Ishikawa (cell line): Measurements from ENCODE around the gene G0S2.

ENCODE experiments used
- CEBPB ChIP-seq: IDR thresholded peaks from 2 replicates; pipeline ENCODE4 v1.6.1; 2012
- CREB1 ChIP-seq: IDR thresholded peaks from 2 replicates; pipeline ENCODE4 v1.6.1; 2012; ENCODE audit warnings: low read depth
- EGR1 ChIP-seq: IDR thresholded peaks from 2 replicates; pipeline ENCODE4 v1.6.1; 2012
- EP300 ChIP-seq: IDR thresholded peaks from 2 replicates; pipeline ENCODE4 v1.6.1; 2012; ENCODE audit warnings: borderline replicate concordance
- FOXM1 ChIP-seq: IDR thresholded peaks from 2 replicates; pipeline ENCODE4 v1.6.1; 2012; ENCODE audit warnings: low read depth, borderline replicate concordance
- NFIC ChIP-seq: IDR thresholded peaks from 2 replicates; pipeline ENCODE4 v1.6.1; 2012
- RAD21 ChIP-seq: IDR thresholded peaks from 2 replicates; pipeline ENCODE4 v1.6.1; 2012; ENCODE audit warnings: low read depth
- TAF1 ChIP-seq: IDR thresholded peaks from 2 replicates; pipeline ENCODE4 v1.6.1; 2012; ENCODE audit warnings: low read depth, mild to moderate bottlenecking
- TCF12 ChIP-seq: IDR thresholded peaks from 2 replicates; pipeline ENCODE4 v1.6.1; 2012; ENCODE audit warnings: low read depth
- TEAD4 ChIP-seq: IDR thresholded peaks from 2 replicates; pipeline ENCODE4 v1.6.1; 2012
- YY1 ChIP-seq: IDR thresholded peaks from 2 replicates; pipeline ENCODE4 v1.6.1; 2012; ENCODE audit warnings: low read depth
- ZBTB7A ChIP-seq: IDR thresholded peaks from 2 replicates; pipeline ENCODE4 v1.6.1; 2012; ENCODE audit warnings: low read depth
- TF ChIP-seq, protein P1 (sequence below): IDR thresholded peaks from 2 replicates; pipeline ENCODE4 v1.6.1; 2012; ENCODE audit warnings: low read depth, mild to moderate bottlenecking
- TF ChIP-seq, protein P2 (sequence below): IDR thresholded peaks from 2 replicates; pipeline ENCODE4 v1.6.1; 2012
- TF ChIP-seq, protein P3 (sequence below): IDR thresholded peaks from 2 replicates; pipeline ENCODE4 v1.6.1; 2012

G0S2 gene

DNA sequence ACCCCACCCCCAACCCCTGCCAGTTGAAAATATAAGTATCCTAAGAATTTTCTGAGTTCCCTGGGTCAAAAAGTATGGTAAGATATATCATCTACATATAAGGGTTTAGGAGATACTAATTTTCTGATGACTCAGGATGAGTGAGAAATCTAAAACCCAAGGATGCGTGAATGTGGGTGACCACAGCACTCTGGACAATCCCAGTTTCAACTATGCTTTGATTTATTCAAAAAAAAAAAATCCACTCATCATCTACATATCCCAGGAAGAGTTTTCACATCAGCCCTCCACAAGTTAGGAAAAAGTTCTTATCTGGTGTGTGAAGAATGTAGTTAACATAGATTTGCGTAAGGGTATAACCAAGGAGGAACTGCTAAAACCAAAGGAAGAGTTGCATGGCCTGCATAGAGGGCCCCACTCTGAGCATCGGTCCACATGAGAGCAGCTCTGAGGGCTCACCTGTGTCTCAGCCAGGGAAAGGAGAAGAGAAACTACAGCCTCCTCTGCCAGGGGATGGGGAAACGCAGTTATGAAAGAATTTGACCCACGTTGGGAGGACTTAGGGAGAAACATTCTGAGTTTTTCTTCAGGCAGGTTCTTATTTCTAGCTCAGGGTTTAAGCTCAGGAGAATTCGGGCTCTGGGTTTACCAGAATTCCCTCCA lies 41.7 kb upstream of the G0S2 start:
- no peak for TF ChIP-seq ZBTB7A
- TF ChIP-seq TAF1, result no peak
- TF ChIP-seq, protein P1, sequence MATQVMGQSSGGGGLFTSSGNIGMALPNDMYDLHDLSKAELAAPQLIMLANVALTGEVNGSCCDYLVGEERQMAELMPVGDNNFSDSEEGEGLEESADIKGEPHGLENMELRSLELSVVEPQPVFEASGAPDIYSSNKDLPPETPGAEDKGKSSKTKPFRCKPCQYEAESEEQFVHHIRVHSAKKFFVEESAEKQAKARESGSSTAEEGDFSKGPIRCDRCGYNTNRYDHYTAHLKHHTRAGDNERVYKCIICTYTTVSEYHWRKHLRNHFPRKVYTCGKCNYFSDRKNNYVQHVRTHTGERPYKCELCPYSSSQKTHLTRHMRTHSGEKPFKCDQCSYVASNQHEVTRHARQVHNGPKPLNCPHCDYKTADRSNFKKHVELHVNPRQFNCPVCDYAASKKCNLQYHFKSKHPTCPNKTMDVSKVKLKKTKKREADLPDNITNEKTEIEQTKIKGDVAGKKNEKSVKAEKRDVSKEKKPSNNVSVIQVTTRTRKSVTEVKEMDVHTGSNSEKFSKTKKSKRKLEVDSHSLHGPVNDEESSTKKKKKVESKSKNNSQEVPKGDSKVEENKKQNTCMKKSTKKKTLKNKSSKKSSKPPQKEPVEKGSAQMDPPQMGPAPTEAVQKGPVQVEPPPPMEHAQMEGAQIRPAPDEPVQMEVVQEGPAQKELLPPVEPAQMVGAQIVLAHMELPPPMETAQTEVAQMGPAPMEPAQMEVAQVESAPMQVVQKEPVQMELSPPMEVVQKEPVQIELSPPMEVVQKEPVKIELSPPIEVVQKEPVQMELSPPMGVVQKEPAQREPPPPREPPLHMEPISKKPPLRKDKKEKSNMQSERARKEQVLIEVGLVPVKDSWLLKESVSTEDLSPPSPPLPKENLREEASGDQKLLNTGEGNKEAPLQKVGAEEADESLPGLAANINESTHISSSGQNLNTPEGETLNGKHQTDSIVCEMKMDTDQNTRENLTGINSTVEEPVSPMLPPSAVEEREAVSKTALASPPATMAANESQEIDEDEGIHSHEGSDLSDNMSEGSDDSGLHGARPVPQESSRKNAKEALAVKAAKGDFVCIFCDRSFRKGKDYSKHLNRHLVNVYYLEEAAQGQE, result no peak
- no peak for TF ChIP-seq TEAD4
- no peak for TF ChIP-seq FOXM1
- no peak for TF ChIP-seq TCF12
- TF ChIP-seq EP300, result no peak
- TF ChIP-seq NFIC, result no peak
- no peak for TF ChIP-seq CREB1
- TF ChIP-seq EGR1, result no peak
- TF ChIP-seq, protein P2, sequence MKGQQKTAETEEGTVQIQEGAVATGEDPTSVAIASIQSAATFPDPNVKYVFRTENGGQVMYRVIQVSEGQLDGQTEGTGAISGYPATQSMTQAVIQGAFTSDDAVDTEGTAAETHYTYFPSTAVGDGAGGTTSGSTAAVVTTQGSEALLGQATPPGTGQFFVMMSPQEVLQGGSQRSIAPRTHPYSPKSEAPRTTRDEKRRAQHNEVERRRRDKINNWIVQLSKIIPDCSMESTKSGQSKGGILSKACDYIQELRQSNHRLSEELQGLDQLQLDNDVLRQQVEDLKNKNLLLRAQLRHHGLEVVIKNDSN, result no peak
- TF ChIP-seq, protein P3, sequence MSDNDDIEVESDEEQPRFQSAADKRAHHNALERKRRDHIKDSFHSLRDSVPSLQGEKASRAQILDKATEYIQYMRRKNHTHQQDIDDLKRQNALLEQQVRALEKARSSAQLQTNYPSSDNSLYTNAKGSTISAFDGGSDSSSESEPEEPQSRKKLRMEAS, result no peak
- TF ChIP-seq CEBPB, result no peak
- TF ChIP-seq RAD21, result no peak
- TF ChIP-seq YY1, result no peak

DNA sequence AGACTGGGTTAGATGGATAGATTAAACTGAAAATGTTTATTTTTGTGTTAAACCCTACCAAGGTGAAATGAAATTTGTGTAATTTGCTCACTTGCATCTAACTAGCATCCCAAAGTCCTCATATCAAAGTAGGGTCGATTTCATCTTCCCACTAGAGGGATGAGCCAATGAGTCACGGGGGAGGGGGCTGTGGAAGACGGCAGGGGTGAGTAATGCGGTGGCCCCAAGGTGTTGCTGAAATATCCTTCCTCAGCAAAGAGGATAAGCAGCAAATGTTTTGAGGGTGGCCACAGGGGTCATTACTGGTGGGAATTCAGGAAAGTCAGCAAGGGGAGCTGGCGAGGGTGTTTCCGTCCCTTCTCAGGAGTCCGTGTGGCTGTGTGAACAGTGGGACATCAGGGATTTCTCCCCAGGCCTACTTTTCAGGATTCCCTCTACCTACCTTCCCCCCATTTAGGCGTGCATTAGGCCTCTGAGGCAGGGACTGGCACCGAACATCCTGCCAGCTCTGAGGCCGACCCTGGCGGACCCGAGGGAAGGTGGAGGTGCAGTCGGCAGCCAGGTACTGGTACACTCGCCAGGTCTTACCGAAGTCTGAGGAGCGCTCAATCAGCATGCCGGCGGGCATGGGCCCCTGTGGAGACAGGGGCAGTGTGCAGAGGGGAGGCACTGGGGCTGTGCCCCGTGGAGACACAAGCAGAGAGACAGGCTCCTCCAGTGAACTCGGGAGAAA lies 41.0 kb upstream of the G0S2 start:
- TF ChIP-seq FOXM1 (no peak), TAF1 (no peak), CREB1 (no peak)

DNA sequence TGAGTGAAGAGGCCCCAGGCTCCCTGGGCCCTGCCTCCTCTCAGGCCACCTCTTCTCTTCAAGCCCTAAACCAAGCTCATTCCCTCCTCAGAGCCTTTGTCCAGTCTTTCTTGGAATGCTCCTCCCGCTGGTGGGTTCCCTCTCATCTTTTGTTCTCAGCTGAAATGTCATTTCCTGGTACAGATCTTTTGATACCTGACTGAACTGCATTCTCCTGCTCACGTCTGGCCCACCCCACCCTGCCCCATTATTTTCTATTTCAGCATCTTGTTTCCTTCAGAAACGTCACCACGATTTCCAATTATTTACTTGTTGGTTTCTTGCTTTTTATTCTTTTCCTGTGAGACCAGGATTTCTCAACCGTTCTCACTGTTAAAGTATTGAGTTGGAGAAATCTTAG lies 39.4 kb upstream of the G0S2 start:
- TF ChIP-seq EGR1, result no peak
- TF ChIP-seq, protein P3, result no peak
- no peak for TF ChIP-seq TEAD4
- TF ChIP-seq ZBTB7A, result no peak
- no peak for TF ChIP-seq TCF12
- no peak for TF ChIP-seq RAD21
- no peak for TF ChIP-seq YY1
- TF ChIP-seq CREB1, result no peak
- no peak for TF ChIP-seq EP300
- no peak for TF ChIP-seq FOXM1
- TF ChIP-seq, protein P1, result no peak
- TF ChIP-seq TAF1, result no peak
- TF ChIP-seq CEBPB, result no peak
- TF ChIP-seq, protein P2, result no peak
- no peak for TF ChIP-seq NFIC

DNA sequence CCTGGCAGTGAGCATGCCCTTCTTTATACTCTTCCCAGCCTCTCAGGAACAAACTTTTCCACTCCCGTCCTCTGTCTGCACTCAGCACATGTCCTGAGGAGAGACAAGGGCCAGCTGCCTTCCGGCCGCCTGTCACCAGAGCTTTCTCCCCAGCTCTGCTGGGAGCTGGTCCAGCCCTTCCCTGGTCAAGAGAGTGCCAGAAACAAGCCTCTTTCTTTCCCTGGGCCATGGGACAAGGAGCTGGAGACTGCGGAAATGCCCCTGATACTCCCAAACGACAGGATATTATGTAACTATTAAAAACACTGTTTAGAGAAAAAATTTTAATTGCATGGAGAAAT lies 33.4 kb upstream of the G0S2 start:
- TF ChIP-seq TEAD4 (no peak), EP300 (no peak), TCF12 (no peak), RAD21 (no peak), EGR1 (no peak), FOXM1 (no peak), NFIC (no peak), CREB1 (no peak), ZBTB7A (no peak), CEBPB (no peak), TAF1 (no peak), YY1 (no peak)
- TF ChIP-seq, protein P3, result no peak
- TF ChIP-seq, protein P1, result no peak
- TF ChIP-seq, protein P2, result no peak
